HEK293T (cell line): ENCODE results near the gene ACSF2.

Experiments used
- BHLHE40 ChIP-seq: fragments of 450-650 bp; IDR thresholded peaks from 2 replicates; pipeline ENCODE4 v1.6.1; 2016; ENCODE audit warnings: mild to moderate bottlenecking, moderate library complexity, borderline replicate concordance
- SP1 ChIP-seq: fragments of 450-650 bp; IDR thresholded peaks from 2 replicates; pipeline ENCODE4 v1.6.1; 2017
- ZNF384 ChIP-seq: fragments of 450-650 bp; IDR thresholded peaks from 2 replicates; pipeline ENCODE4 v1.6.1; 2016

GRCh38 chr17:50452630-50453300 lies 26.7 kb downstream of the ACSF2 start:
- TF ChIP-seq SP1: no peak
- TF ChIP-seq BHLHE40: no peak
- TF ChIP-seq ZNF384: no peak
